HTR-8/SVneo (cell line): Measurements from ENCODE around the gene ARL2BP.
A peak's percentile ranks its signal among the peaks of the same experiment; 100 is the strongest.

ENCODE experiments used
- DNase-seq: peaks from one replicate; pipeline ENCODE4 v3.0.0; 2011; ENCODE audit warnings: low spot score, mixed read lengths; ENCODE audit not compliant: insufficient read length
- FAIRE-seq: peaks from 2 replicates; lab custom pipeline; 2011; peaks lifted over from hg19 to GRCh38; lab: Jason Lieb, UNC

The ARL2BP gene

GRCh38 chr16:57234707-57235092 is 10.4 kb upstream of the ARL2BP start:
- DNase-seq (no peak), FAIRE-seq (no peak)

- peak; percentile 25 for DNase-seq
- FAIRE-seq, result no peak
Measured at GRCh38 chr16:57235128-57236021, 9.7 kb upstream of the ARL2BP start.

- no peak for FAIRE-seq
Measured at GRCh38 chr16:57236022-57236350, 9.1 kb upstream of the ARL2BP start.

GRCh38 chr16:57238682-57239081 is 6.4 kb upstream of the ARL2BP start:
- DNase-seq (no peak), FAIRE-seq (no peak)

More at GRCh38 chr16:57236022-57236350, 9.1 kb upstream of the ARL2BP start:
- DNase-seq, result no peak

- FAIRE-seq (no peak), DNase-seq (no peak)
Measured at GRCh38 chr16:57239107-57239506, 6.0 kb upstream of the ARL2BP start.

GRCh38 chr16:57240851-57241250 is 4.2 kb upstream of the ARL2BP start:
- FAIRE-seq, result no peak
- DNase-seq, result no peak

- FAIRE-seq, result no peak
- DNase-seq, result no peak
Measured at GRCh38 chr16:57242650-57243049, 2.4 kb upstream of the ARL2BP start.

- no peak for FAIRE-seq
- no peak for DNase-seq
Measured at GRCh38 chr16:57244463-57244766, 644 bp upstream of the ARL2BP start.

GRCh38 chr16:57245472-57246113 is 534 bp downstream of the ARL2BP start:
- no peak for FAIRE-seq
- DNase-seq, result peak; percentile 31

GRCh38 chr16:57251352-57251751 is 6.3 kb downstream of the ARL2BP start:
- no peak for FAIRE-seq

GRCh38 chr16:57252148-57252721 is 7.2 kb downstream of the ARL2BP start:
- DNase-seq, result no peak
- no peak for FAIRE-seq

More at GRCh38 chr16:57251352-57251751, 6.3 kb downstream of the ARL2BP start:
- no peak for DNase-seq

- DNase-seq (no peak), FAIRE-seq (no peak)
Measured at GRCh38 chr16:57253466-57253865, 8.4 kb downstream of the ARL2BP start.

- no peak for DNase-seq
- no peak for FAIRE-seq
Measured at GRCh38 chr16:57255686-57256415, 10.8 kb downstream of the ARL2BP start.

GRCh38 chr16:57256601-57257395 is 11.7 kb downstream of the ARL2BP start:
- FAIRE-seq, result no peak
- no peak for DNase-seq

- FAIRE-seq, result no peak
- no peak for DNase-seq
Measured at GRCh38 chr16:57257455-57258070, 12.5 kb downstream of the ARL2BP start.

GRCh38 chr16:57258226-57258909 is 13.3 kb downstream of the ARL2BP start:
- FAIRE-seq (no peak), DNase-seq (no peak)

GRCh38 chr16:57258910-57259475 is 13.9 kb downstream of the ARL2BP start:
- FAIRE-seq, result no peak
- DNase-seq, result no peak

- DNase-seq, result peak; percentile 63
- no peak for FAIRE-seq
Measured at GRCh38 chr16:57260294-57260929, 15.4 kb downstream of the ARL2BP start.
